Uterus (tissue), 4 donors: ENCODE data around the gene ELL2. TPM values are rescaled to one million over a fixed set of nuclear protein-coding genes. Genes with fewer than 3 reads are reported as not detected.

Experiments used
- DNase-seq, 2 donors: peaks; one replicate each; pipeline ENCODE4 v3.0.0-alpha.2; 2019 to 2020
- H3K27ac ChIP-seq, 2 donors: fragments of 200-600 bp; sonication (generic); 1 replicate in 1 of 2; 2 replicates in 1 of 2; pipeline ENCODE4 v1.5.1; 2016 to 2018
- H3K27me3 ChIP-seq, 2 donors: fragments of 200-600 bp; sonication (generic); one replicate each; pipeline ENCODE4 v1.5.1; 2018 to 2019; ENCODE audit warnings: control low read depth in 1 of 2
- H3K36me3 ChIP-seq, 2 donors: fragments of 200-600 bp; sonication (generic); one replicate each; pipeline ENCODE4 v1.5.1; 2019; ENCODE audit warnings: control low read depth in 1 of 2
- H3K4me1 ChIP-seq, 2 donors: fragments of 200-600 bp; sonication (generic); one replicate each; pipeline ENCODE4 v1.5.1; 2018 to 2019; ENCODE audit warnings: control low read depth in 1 of 2
- H3K4me3 ChIP-seq, 2 donors: fragments of 200-600 bp; sonication (generic); 1 replicate in 1 of 2; 2 replicates in 1 of 2; pipeline ENCODE4 v1.5.1; 2018 to 2019; ENCODE audit warnings: mild to moderate bottlenecking in 1 of 2
- H3K9me3 ChIP-seq, 2 donors: fragments of 200-600 bp; sonication (generic); one replicate each; pipeline ENCODE4 v1.5.1; 2019; ENCODE audit warnings: control low read depth in 1 of 2
- CTCF ChIP-seq, 4 experiments: fragments of 200-600 bp in 2 of 4; fragments of 450-650 bp in 2 of 4; sonication (generic) in 2 of 4; IDR thresholded peaks; one replicate each; pipeline ENCODE4 v1.5.1; 2016 to 2019; ENCODE audit warnings: antibody characterized with exemption in 4 of 4, mild to moderate bottlenecking in 2 of 4, moderate library complexity in 1 of 4
- POLR2A ChIP-seq, 2 donors: fragments of 450-650 bp; IDR thresholded peaks; one replicate each; pipeline ENCODE4 v1.6.1; 2016; ENCODE audit warnings: antibody characterized with exemption in 2 of 2, mild to moderate bottlenecking in 1 of 2, moderate library complexity in 1 of 2
- intact Hi-C: fragments of 100-400 bp; cut with DNase I; formaldehyde crosslinking; loops from one replicate; pipeline ENCODE4 v1.15.1; 2023; ENCODE audit warnings: low total_unique reads
- total RNA-seq, 4 donors: library from RNA; depleted of rRNA in 3 of 4; stranded (reverse); fragments of >200 nt in 3 of 4; gene quantifications; one replicate each; pipeline versions ENCODE4 v1.1.0 to v1.2.4, GENCODE V29; 2014 to 2023
- donor health status: DM: yes; HTN: yes; CAD: no.

ELL2 gene
- total RNA-seq, 4 donors from 2014 or later = 2.3 to 53.2 (median 16.0) TPM

GRCh38 chr5:95937607-95938152, 24.0 kb downstream of the ELL2 start:
- H3K36me3 ChIP-seq = no peaks in the 10 kb centered on the region
- no peaks in the 10 kb centered on the region for H3K9me3 ChIP-seq
- no peaks in the 10 kb centered on the region for H3K4me1 ChIP-seq
- TF ChIP-seq POLR2A (IDR thresholded peaks at IDR 0.05) (no peak), CTCF (IDR thresholded peaks at IDR 0.05) (no peak)
- H3K27ac ChIP-seq = no peak overlapping the region
- H3K4me3 ChIP-seq = no peak overlapping the region
- DNase-seq = no peak
- intact Hi-C loops = no loop called here
- no peaks in the 10 kb centered on the region for H3K27me3 ChIP-seq

- no peak for DNase-seq
- intact Hi-C loops = no loop called here
- no peak overlapping the region for H3K4me3 ChIP-seq
- H3K27me3 ChIP-seq = no peaks in the 10 kb centered on the region
- H3K36me3 ChIP-seq = no peaks in the 10 kb centered on the region
- TF ChIP-seq CTCF (IDR thresholded peaks at IDR 0.05) (no peak), POLR2A (IDR thresholded peaks at IDR 0.05) (no peak)
- no peak overlapping the region for H3K27ac ChIP-seq
- H3K4me1 ChIP-seq = no peaks in the 10 kb centered on the region
- no peaks in the 10 kb centered on the region for H3K9me3 ChIP-seq
These were observed 24.7 kb downstream of the ELL2 start for GRCh38 chr5:95936812-95937397.

GRCh38 chr5:95935553-95936100, 26.0 kb downstream of the ELL2 start:
- no peaks in the 10 kb centered on the region for H3K36me3 ChIP-seq
- intact Hi-C loops = no loop called here
- no peak overlapping the region for H3K4me3 ChIP-seq
- no peak overlapping the region for H3K27ac ChIP-seq
- no peak for DNase-seq
- H3K9me3 ChIP-seq = no peaks in the 10 kb centered on the region
- TF ChIP-seq CTCF (IDR thresholded peaks at IDR 0.05) (no peak), POLR2A (IDR thresholded peaks at IDR 0.05) (no peak)
- H3K27me3 ChIP-seq = no peaks in the 10 kb centered on the region
- no peaks in the 10 kb centered on the region for H3K4me1 ChIP-seq

GRCh38 chr5:95934207-95934804, 27.3 kb downstream of the ELL2 start:
- intact Hi-C loops = no loop called here
- Histone ChIP-seq H3K27ac (no peak overlapping the region), H3K4me3 (no peak overlapping the region), H3K9me3 (no peaks in the 10 kb centered on the region), H3K36me3 (no peaks in the 10 kb centered on the region), H3K27me3 (no peaks in the 10 kb centered on the region), H3K4me1 (no peaks in the 10 kb centered on the region)
- no peak for TF ChIP-seq CTCF (IDR thresholded peaks at IDR 0.05)
- TF ChIP-seq POLR2A (IDR thresholded peaks at IDR 0.05) = no peak
- no peak for DNase-seq

- Histone ChIP-seq H3K4me3 (no peak overlapping the region), H3K27ac (no peak overlapping the region), H3K9me3 (no peaks in the 10 kb centered on the region), H3K4me1 (no peaks in the 10 kb centered on the region), H3K27me3 (no peaks in the 10 kb centered on the region), H3K36me3 (no peaks in the 10 kb centered on the region)
- DNase-seq = no peak
- TF ChIP-seq CTCF (IDR thresholded peaks at IDR 0.05) (no peak), POLR2A (IDR thresholded peaks at IDR 0.05) (no peak)
- intact Hi-C loops = no loop called here
These were observed 28.7 kb downstream of the ELL2 start for GRCh38 chr5:95932941-95933340.
